Ramos (cell line): ENCODE measurements around the gene BCAS4.
"Not testable (repeated sequence)": the region's sequence is repeated elsewhere in the genome, so short reads cannot be mapped to it uniquely, and the experiment has no call there.

Experiments
- in situ Hi-C: fragments of 300-500 bp; cut with MboI; formaldehyde crosslinking; loops from one replicate; pipeline ENCODE4 v1.14.3; 2022; ENCODE audit warnings: low sequenced_read_pairs; ENCODE audit not compliant: unreplicated experiment

Gene BCAS4

GRCh38 chr20:50794846-50795634 is at the start of gene BCAS4:
TSS of gene BCAS4 (plus strand) at chr20:50795061. CDS start at chr20:50795084, 23 bp downstream.
- in situ Hi-C loops = loop anchor here (5.0 kb wide), 1 partner anchor 137 kb away; the partner anchor contains the start of gene ADNP

GRCh38 chr20:50745634-50746137 is 49.2 kb upstream of the BCAS4 start:
- in situ Hi-C loops = no loop called here

GRCh38 chr20:50746138-50746940 is 48.5 kb upstream of the BCAS4 start:
- in situ Hi-C loops = no loop called here

GRCh38 chr20:50747275-50747674 is 47.6 kb upstream of the BCAS4 start:
- in situ Hi-C loops = no loop called here

- in situ Hi-C loops = no loop called here
Observed at GRCh38 chr20:50750145-50750671, 44.7 kb upstream of the BCAS4 start.

- in situ Hi-C loops = no loop called here
Observed at GRCh38 chr20:50753152-50753551, 41.7 kb upstream of the BCAS4 start.

- in situ Hi-C loops = no loop called here
Observed at GRCh38 chr20:50754420-50754819, 40.4 kb upstream of the BCAS4 start.

- in situ Hi-C loops = no loop called here
Observed at GRCh38 chr20:50756447-50756846, 38.4 kb upstream of the BCAS4 start.

- in situ Hi-C loops = no loop called here
Observed at GRCh38 chr20:50758469-50758868, 36.4 kb upstream of the BCAS4 start.

- in situ Hi-C loops = no loop called here
Observed at GRCh38 chr20:50758992-50759391, 35.9 kb upstream of the BCAS4 start.

- in situ Hi-C loops = no loop called here
Observed at GRCh38 chr20:50759678-50760077, 35.2 kb upstream of the BCAS4 start.

- in situ Hi-C loops = no loop called here
Observed at GRCh38 chr20:50762045-50762422, 32.8 kb upstream of the BCAS4 start.

- in situ Hi-C loops = no loop called here
Observed at GRCh38 chr20:50762435-50763220, 32.2 kb upstream of the BCAS4 start.

GRCh38 chr20:50763550-50764458 is 31.1 kb upstream of the BCAS4 start:
- in situ Hi-C loops = not testable (repeated sequence)

GRCh38 chr20:50765251-50765650 is 29.6 kb upstream of the BCAS4 start:
- in situ Hi-C loops = not testable (repeated sequence)

GRCh38 chr20:50765674-50766073 is 29.2 kb upstream of the BCAS4 start:
- in situ Hi-C loops = no loop called here

- in situ Hi-C loops = not testable (repeated sequence)
Observed at GRCh38 chr20:50766955-50767809, 27.7 kb upstream of the BCAS4 start.

- in situ Hi-C loops = not testable (repeated sequence)
Observed at GRCh38 chr20:50768991-50769390, 25.9 kb upstream of the BCAS4 start.
